Endothelial cell of umbilical vein (primary cell): ENCODE results near the gene OR10P1.

Experiments used
- MYC ChIP-seq: IDR thresholded peaks from one replicate; pipeline ENCODE4 v1.6.1; 2011; ENCODE audit warnings: mild to moderate bottlenecking, low read depth, low read length
- POLR2A ChIP-seq: IDR thresholded peaks from 2 replicates; pipeline ENCODE4 v1.6.1; 2012; ENCODE audit warnings: low read depth, mild to moderate bottlenecking, control low read depth, low read length
- POLR2AphosphoS5 ChIP-seq: IDR thresholded peaks from 2 replicates; pipeline ENCODE4 v1.6.1; 2012; ENCODE audit warnings: low read depth, mild to moderate bottlenecking, control low read depth, low read length, moderate library complexity; ENCODE audit not compliant: insufficient read depth
- TF ChIP-seq, protein P1 (sequence below), 2 donors: IDR thresholded peaks; 1 replicate in 1 of 2; 2 replicates in 1 of 2; pipeline ENCODE4 v1.5.1; 2011; ENCODE audit warnings: low read length in 2 of 2, mild to moderate bottlenecking in 2 of 2, moderate library complexity in 2 of 2, control low read depth in 1 of 2, inconsistent platforms in 1 of 2, low read depth in 1 of 2; ENCODE audit not compliant: insufficient read depth in 1 of 2; ENCODE audit errors: extremely low read depth in 1 of 2

DNA sequence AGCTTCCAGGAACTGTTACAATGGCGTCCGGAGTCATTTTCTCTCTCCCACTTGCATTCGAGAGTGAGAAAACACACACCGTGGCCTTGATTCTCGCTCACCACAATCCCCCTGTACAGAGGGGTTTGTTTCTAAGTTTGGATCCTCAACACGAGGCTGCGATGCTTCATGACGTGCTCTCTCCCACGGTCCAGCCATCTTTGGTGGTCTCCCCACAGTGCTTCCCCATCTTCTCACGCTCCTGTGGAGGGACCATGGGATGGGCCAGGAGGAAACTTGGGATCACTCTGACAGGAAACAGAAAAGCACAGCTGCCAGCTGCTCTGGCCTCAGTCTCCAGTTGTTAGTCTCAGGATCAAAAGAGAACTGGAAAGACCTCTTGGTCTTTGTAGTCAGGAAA is 28.1 kb downstream of the OR10P1 start:
- TF ChIP-seq POLR2A = no peak
- TF ChIP-seq, protein P1, sequence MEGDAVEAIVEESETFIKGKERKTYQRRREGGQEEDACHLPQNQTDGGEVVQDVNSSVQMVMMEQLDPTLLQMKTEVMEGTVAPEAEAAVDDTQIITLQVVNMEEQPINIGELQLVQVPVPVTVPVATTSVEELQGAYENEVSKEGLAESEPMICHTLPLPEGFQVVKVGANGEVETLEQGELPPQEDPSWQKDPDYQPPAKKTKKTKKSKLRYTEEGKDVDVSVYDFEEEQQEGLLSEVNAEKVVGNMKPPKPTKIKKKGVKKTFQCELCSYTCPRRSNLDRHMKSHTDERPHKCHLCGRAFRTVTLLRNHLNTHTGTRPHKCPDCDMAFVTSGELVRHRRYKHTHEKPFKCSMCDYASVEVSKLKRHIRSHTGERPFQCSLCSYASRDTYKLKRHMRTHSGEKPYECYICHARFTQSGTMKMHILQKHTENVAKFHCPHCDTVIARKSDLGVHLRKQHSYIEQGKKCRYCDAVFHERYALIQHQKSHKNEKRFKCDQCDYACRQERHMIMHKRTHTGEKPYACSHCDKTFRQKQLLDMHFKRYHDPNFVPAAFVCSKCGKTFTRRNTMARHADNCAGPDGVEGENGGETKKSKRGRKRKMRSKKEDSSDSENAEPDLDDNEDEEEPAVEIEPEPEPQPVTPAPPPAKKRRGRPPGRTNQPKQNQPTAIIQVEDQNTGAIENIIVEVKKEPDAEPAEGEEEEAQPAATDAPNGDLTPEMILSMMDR (IDR thresholded peaks at IDR 0.05; ENCODE audit: extremely low read depth in 1 of 2, insufficient read depth in 1 of 2, low read depth in 1 of 2, low read length in 2 of 2) = no peak
- TF ChIP-seq POLR2AphosphoS5 = no peak
- TF ChIP-seq MYC = no peak
